ENCODE measurements around the gene LIPK.
"Not testable (repeated sequence)": the region's sequence is repeated elsewhere in the genome, so short reads cannot be mapped to it uniquely, and the experiment has no call there.

- TF ChIP-seq POLR2A, CTCF (IDR thresholded peaks at IDR 0.05): not testable (repeated sequence)
Observed at GRCh38 chr10:88741921-88742320, 35.9 kb downstream of the LIPK start.

Measured in right lobe of liver (tissue), 4 donors.